ENCODE measurements around the gene ADGB. TPM values are rescaled to one million over a fixed set of nuclear protein-coding genes. Genes with fewer than 3 reads are reported as not detected.

ADGB gene
- total RNA-seq, 2 experiments from 2014 or later: not detected

DNA sequence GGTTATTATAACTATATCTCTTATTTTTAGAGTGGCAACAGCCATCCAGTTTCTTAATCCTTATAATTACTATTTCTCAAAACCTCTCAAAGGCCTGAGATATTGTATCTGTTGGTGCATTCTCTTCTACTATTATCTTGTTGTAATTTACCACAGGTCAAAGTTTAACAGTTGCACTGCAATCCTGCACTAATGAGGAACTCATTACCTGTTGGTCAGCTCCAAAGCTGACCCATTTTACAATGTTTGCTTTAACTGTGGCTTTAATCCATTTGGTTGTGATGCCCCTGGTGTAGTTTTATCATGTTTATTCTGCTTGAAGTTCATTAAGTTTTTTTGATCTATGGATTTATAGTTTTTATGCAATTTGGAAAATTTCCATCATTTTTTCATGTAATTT lies 6.3 kb upstream of the ADGB start:
- POLR2A ChIA-PET: no interaction called here
- H3K27me3 Mint-ChIP-seq: peaks cover 10% of the 10 kb centered on the region
- H3K36me3 Mint-ChIP-seq: no peaks in the 10 kb centered on the region
- ATAC-seq (ENCODE audit: low read depth) (no peak), DNase-seq (no peak)
- H3K4me3 Mint-ChIP-seq: no peak overlapping the region
- H3K4me1 Mint-ChIP-seq: no peaks in the 10 kb centered on the region
- H3K9me3 Mint-ChIP-seq: no peaks in the 10 kb centered on the region
- H3K27ac Mint-ChIP-seq: no peak overlapping the region

DNA sequence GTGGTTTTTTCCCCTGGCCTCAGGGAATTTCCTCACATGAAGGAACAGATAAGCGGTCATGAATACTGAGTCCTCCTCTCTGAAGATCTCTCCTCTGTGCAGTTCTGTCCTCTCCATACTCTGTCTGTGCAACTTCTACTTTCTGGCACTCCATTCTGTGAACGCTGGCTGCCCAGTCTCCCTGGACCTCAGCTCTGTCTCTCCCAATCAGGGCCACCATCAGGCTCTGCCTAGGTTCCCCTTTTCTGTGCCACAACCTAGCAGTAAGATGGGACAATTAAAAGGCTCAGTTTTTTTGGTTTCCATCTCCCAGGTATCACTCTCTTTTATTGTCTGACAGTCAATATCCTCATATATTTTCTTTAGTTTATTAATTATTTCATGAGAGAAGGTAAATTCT lies 4.8 kb upstream of the ADGB start:
- DNase-seq: no peak

DNA sequence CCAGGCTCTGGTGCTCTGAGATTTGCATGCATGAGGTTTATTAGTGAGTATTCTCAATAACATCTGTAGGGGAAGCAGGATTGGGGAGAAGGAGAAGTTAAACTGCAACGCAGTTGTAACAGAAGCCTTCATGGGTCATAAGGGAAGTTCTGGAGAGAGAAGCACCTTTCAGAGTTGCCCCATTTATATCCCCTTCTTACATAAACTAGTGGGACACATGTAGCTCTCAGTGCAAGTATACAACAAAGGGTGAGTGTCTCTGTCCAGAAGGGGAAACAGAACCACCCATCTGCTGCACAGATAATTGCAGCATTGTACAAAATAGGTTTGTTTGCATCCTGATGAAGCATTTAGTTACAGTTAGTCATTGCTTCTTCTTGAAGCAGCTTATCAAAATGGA lies 4.3 kb upstream of the ADGB start:
- no peaks in the 10 kb centered on the region for H3K36me3 Mint-ChIP-seq
- peaks cover 16% of the 10 kb centered on the region for H3K27me3 Mint-ChIP-seq
- no peak for DNase-seq
- POLR2A ChIA-PET: no interaction called here
- H3K27ac Mint-ChIP-seq: no peak overlapping the region
- peaks cover 4% of the 10 kb centered on the region for H3K4me1 Mint-ChIP-seq
- H3K4me3 Mint-ChIP-seq: no peak overlapping the region
- no peak for ATAC-seq (ENCODE audit: low read depth)
- H3K9me3 Mint-ChIP-seq: no peaks in the 10 kb centered on the region

More for the DNA sequence above, 4.8 kb upstream of the ADGB start:
- POLR2A ChIA-PET: no interaction called here
- Mint-ChIP-seq H3K27ac (no peak overlapping the region), H3K27me3 (peaks cover 14% of the 10 kb centered on the region), H3K36me3 (no peaks in the 10 kb centered on the region), H3K4me3 (no peak overlapping the region), H3K9me3 (no peaks in the 10 kb centered on the region), H3K4me1 (peaks cover 2% of the 10 kb centered on the region)
- no peak for ATAC-seq (ENCODE audit: low read depth)

DNA sequence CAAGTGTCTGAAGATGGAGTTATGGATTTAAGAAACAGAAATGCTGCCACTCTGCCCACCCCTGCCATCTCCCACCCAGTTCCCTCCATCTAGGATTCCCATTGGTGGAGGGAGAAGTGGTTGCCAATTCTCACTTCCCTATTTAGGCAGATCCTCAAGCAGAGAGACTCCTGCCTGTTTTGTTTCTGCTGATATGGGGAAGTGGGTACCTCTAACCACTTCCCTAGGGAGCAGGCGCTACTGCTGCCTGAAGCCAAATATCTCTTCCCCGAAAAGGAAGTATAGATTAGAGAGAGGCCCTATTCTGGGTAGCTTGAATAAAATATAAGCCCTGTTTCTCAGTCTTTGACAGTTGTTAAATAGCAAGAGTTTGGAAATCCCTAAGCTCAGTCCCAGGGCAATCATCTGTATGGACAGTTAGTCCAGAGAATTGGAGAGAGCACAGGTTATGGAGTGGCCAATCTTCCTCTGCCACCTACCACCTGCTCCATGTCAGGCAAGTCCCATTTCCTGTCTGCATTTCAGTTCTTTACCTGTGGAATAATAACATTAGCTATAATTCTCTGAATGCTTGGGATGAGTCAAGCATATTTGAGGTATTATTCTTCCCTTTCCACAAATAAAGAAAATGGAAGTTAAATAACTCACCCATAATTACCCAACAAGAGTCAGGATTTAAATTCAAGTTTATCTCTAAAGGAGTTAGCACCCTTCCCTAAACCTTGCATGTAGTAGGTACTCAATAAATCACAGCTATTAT lies 2.6 kb upstream of the ADGB start:
- no peak overlapping the region for H3K27ac Mint-ChIP-seq
- H3K27me3 Mint-ChIP-seq: peaks cover 16% of the 10 kb centered on the region
- ATAC-seq (ENCODE audit: low read depth) (no peak), DNase-seq (no peak)
- peaks cover 4% of the 10 kb centered on the region for H3K4me1 Mint-ChIP-seq
- no peaks in the 10 kb centered on the region for H3K36me3 Mint-ChIP-seq
- H3K4me3 Mint-ChIP-seq: no peak overlapping the region
- POLR2A ChIA-PET: no interaction called here
- H3K9me3 Mint-ChIP-seq: no peaks in the 10 kb centered on the region

DNA sequence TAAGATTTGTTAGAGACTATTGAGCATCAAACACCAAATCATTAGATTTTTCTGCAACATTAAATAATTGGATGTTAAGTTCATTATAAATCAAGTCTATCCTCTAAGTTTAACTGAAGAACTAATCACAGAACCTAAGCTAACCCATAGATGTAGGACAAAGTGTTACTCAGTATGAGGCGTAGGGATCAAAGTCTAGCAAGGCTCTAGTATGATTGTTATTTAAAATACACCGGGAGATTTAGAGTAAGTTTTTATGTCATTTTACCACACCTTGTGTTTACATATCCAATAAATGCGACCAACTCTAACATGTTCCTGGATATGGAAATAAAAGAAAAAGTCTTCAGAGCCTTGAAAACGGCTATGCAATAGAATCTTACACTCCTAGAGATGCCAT lies 2.6 kb downstream of the ADGB start:
- Mint-ChIP-seq H3K4me3 (no peak overlapping the region), H3K9me3 (no peaks in the 10 kb centered on the region), H3K4me1 (peaks cover 4% of the 10 kb centered on the region), H3K36me3 (no peaks in the 10 kb centered on the region), H3K27me3 (peaks cover 14% of the 10 kb centered on the region), H3K27ac (no peak overlapping the region)
- DNase-seq (no peak), ATAC-seq (ENCODE audit: low read depth) (no peak)
- POLR2A ChIA-PET: no interaction called here

DNA sequence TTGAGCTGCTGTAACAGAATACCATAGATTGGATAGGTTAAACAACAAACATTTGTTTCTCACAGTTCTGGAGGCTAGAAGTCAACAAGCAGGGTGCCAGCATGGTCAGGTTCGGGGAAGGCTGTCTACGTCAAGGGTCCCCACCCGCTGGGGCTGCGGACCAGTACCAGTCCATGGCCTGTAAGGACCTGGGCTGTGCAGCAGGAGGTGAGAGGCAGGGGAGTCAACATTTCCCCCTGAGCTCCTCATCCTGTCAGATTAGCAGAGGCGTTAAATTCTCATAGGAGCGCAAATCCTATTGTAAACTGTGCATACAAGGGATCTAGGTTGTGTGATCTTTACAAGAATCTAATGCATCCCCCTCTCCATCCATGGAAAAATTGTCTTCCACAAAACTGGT lies 3.8 kb downstream of the ADGB start:
- no peak overlapping the region for H3K4me3 Mint-ChIP-seq
- H3K4me1 Mint-ChIP-seq: peaks cover 4% of the 10 kb centered on the region
- peaks cover 6% of the 10 kb centered on the region for H3K27me3 Mint-ChIP-seq
- DNase-seq (no peak), ATAC-seq (ENCODE audit: low read depth) (no peak)
- no peaks in the 10 kb centered on the region for H3K36me3 Mint-ChIP-seq
- POLR2A ChIA-PET: no interaction called here
- H3K27ac Mint-ChIP-seq: no peak overlapping the region
- no peaks in the 10 kb centered on the region for H3K9me3 Mint-ChIP-seq

DNA sequence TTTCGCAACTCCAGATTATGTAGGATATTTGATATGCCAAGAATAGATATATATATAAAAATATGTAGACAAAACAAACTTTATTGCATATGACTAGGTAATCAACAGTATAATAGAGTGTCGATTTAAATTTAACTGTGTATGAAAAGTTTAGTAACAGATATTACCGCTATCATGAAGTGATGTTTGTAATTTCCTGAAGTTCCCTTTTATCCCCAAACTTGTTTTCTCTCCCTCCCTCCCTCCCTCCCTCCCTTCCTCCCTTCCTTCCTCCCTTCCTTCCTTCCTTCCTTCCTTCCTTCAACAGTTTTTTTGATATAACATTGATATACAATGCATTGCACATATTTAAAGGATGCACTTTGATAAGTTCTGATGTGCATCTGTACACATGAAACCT lies 15.2 kb downstream of the ADGB start:
- POLR2A ChIA-PET: no interaction called here
- ATAC-seq (ENCODE audit: low read depth) (no peak), DNase-seq (no peak)
- Mint-ChIP-seq H3K36me3 (no peaks in the 10 kb centered on the region), H3K9me3 (no peaks in the 10 kb centered on the region), H3K4me3 (no peak overlapping the region), H3K27me3 (no peaks in the 10 kb centered on the region), H3K4me1 (no peaks in the 10 kb centered on the region), H3K27ac (no peak overlapping the region)

DNA sequence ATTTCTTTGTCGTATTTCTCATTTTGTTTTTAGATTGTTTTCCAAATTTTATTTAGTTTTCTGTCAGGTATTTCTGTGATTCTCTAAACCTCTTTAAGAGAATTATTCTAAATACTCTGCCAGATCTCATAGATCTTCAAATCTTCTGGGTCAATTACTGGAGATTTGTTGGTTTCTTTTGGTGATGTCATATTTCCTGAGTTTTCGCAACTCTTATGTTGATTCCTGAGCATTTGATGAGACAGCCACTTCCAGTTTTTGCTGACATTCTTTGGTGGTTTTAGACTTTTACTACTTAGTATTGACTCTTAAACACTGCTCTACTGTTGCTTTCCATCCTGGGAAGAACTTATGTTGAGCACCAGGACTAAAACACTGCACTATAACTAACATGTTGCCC lies 21.9 kb downstream of the ADGB start:
- DNase-seq (no peak), ATAC-seq (ENCODE audit: low read depth) (no peak)
- Mint-ChIP-seq H3K27ac (no peak overlapping the region), H3K4me3 (no peak overlapping the region), H3K36me3 (no peaks in the 10 kb centered on the region), H3K4me1 (no peaks in the 10 kb centered on the region), H3K9me3 (no peaks in the 10 kb centered on the region), H3K27me3 (no peaks in the 10 kb centered on the region)
- POLR2A ChIA-PET: no interaction called here

DNA sequence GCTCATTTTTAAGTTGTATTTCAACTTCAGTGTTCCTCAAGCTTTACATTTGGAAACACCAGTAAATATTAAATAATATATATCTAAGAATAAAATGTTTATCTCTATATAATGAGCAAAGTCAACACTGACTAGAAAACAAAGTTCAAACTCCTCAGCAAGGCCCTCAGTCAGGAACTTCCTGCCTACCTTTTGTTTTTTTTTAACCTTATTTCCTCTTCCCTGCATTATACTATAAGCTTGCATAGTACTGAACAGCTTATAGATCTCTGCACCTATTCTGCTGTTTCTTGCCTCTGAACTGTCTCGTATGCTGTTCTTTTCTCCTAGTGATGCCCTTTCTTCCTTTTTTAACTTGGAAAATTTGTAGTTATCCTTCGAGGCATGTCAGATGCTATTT lies 29.6 kb downstream of the ADGB start:
- POLR2A ChIA-PET: no interaction called here
- ATAC-seq (ENCODE audit: low read depth): no peak
- no peak for DNase-seq
- H3K4me3 Mint-ChIP-seq: no peak overlapping the region
- no peak overlapping the region for H3K27ac Mint-ChIP-seq
- no peaks in the 10 kb centered on the region for H3K27me3 Mint-ChIP-seq
- H3K9me3 Mint-ChIP-seq: no peaks in the 10 kb centered on the region
- no peaks in the 10 kb centered on the region for H3K36me3 Mint-ChIP-seq
- H3K4me1 Mint-ChIP-seq: no peaks in the 10 kb centered on the region

DNA sequence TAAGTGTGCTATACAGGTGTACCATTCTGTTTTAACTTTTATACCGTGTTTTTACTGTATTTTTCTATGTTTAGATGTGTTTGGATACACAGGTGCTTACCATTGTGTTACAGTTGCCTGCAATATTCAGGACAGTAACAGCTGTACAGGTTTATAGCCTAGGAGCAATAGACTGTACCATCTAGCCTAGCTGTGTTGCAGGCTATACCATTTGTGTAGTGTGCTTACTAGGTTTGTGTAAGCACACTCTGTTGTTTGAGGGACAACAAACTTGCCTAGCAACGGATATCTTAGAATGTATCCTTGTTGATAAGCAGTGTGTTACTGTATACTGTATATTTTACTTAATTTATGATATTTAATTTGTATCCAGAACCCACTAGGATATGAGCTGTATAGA lies 35.2 kb downstream of the ADGB start:
- no peaks in the 10 kb centered on the region for H3K4me1 Mint-ChIP-seq
- no peak overlapping the region for H3K4me3 Mint-ChIP-seq
- H3K27me3 Mint-ChIP-seq: peaks cover 3% of the 10 kb centered on the region
- POLR2A ChIA-PET: no interaction called here
- H3K27ac Mint-ChIP-seq: no peak overlapping the region
- no peaks in the 10 kb centered on the region for H3K9me3 Mint-ChIP-seq
- ATAC-seq (ENCODE audit: low read depth): no peak
- DNase-seq: no peak
- H3K36me3 Mint-ChIP-seq: no peaks in the 10 kb centered on the region

DNA sequence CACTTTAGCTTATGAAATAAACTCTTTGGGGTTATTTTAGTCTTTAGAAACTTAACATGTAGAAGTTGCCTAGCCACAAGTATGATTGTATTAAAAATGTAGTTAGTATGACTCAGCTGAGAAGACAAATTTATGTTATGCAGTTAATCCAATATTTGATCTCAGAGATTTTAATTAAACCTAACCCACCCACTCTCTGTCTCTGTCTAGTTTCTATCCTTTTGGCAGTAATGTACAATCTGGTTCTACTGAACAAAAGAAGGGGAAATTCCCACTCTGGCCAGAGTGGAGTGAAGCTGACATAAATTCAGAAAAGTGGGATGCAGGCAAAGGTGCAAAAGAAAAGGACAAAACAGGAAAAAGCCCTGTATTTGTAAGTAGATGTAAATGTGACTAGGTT lies 36.4 kb downstream of the ADGB start:
- H3K36me3 Mint-ChIP-seq: no peaks in the 10 kb centered on the region
- H3K27ac Mint-ChIP-seq: no peak overlapping the region
- peaks cover 1% of the 10 kb centered on the region for H3K9me3 Mint-ChIP-seq
- DNase-seq (no peak), ATAC-seq (ENCODE audit: low read depth) (no peak)
- no peak overlapping the region for H3K4me3 Mint-ChIP-seq
- POLR2A ChIA-PET: no interaction called here
- H3K4me1 Mint-ChIP-seq: no peaks in the 10 kb centered on the region
- peaks cover 3% of the 10 kb centered on the region for H3K27me3 Mint-ChIP-seq

DNA sequence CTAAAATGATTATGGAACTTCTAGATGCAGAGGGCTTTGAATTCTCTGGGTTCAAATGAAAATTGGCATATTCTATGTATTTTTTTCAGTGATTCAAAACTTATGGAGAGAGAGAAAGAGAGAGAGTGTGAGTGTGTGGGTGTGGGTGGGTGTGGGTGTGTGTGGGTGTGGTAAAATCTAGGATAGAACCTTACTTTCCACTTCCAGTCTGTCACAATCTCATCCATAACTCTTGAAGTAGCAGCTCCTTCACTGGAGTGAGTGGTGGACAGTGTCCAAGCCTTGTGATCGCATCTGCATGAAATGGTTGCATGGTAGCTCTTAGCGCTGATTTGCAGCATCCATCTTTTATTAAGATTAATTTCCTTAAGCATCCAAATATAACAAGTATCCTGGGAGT lies 37.7 kb downstream of the ADGB start:
- peaks cover 1% of the 10 kb centered on the region for H3K9me3 Mint-ChIP-seq
- DNase-seq (no peak), ATAC-seq (ENCODE audit: low read depth) (no peak)
- no peak overlapping the region for H3K27ac Mint-ChIP-seq
- no peak overlapping the region for H3K4me3 Mint-ChIP-seq
- peaks cover 3% of the 10 kb centered on the region for H3K27me3 Mint-ChIP-seq
- POLR2A ChIA-PET: no interaction called here
- no peaks in the 10 kb centered on the region for H3K36me3 Mint-ChIP-seq
- H3K4me1 Mint-ChIP-seq: no peaks in the 10 kb centered on the region

DNA sequence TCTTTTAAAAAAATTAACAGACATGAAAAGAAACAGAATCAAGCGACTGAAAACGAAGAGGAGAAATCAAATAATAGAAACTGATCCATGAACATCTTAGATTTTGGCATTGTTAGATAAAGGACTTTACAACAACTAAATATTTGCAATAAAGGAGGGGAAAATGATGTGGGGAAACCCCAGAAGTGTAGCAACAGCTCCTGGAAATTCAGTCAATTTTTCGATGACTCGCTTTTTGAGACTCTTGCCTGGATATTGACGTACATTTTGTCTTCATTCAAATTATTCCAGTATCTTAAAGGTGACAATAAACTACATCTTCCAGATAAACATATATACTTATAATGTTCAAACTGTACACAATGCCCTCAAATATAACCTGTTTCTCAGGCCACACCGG lies 44.1 kb downstream of the ADGB start:
- H3K9me3 Mint-ChIP-seq: peaks cover 1% of the 10 kb centered on the region
- POLR2A ChIA-PET: no interaction called here
- H3K4me1 Mint-ChIP-seq: no peaks in the 10 kb centered on the region
- no peak overlapping the region for H3K27ac Mint-ChIP-seq
- H3K27me3 Mint-ChIP-seq: no peaks in the 10 kb centered on the region
- no peaks in the 10 kb centered on the region for H3K36me3 Mint-ChIP-seq
- ATAC-seq (ENCODE audit: low read depth) (no peak), DNase-seq (no peak)
- H3K4me3 Mint-ChIP-seq: no peak overlapping the region

DNA sequence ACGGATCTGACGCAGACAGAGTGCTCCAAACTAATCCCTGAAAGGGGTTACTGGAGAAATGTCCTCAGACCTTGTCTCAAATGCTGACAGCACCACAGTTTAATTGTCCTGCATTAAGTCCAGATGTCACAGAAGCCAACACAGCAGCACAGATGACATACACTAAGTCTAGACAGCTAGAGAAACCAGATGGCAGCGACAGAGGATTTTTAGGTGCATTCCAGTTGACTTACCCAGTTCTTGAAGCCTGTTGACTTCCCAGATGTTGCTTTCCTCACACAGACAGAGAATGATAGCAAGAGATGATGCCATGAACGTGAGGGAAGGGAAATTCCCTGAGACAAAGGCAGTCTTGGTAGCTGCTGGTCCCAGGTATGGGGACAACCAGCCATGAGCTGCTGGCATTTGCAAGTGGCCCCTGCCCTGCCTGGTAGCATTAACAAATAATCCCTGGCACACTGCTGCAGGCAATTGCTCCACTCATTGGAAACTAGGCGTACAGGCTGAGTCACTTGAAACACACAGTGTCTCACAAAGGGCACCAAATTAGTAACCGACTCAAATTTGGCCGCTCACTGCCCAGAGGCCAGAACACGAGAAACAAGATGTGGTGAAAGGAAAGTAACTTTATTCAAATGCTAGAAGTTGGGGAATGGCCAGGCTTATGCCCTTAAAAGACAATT lies 52.2 kb downstream of the ADGB start:
- no peaks in the 10 kb centered on the region for H3K9me3 Mint-ChIP-seq
- no peak for ATAC-seq (ENCODE audit: low read depth)

More for the DNA sequence above, 52.2 kb downstream of the ADGB start:
- Mint-ChIP-seq H3K4me1 (no peaks in the 10 kb centered on the region), H3K4me3 (no peak overlapping the region), H3K36me3 (no peaks in the 10 kb centered on the region), H3K27ac (no peak overlapping the region), H3K27me3 (no peaks in the 10 kb centered on the region)
- POLR2A ChIA-PET: no interaction called here
- DNase-seq: no peak
